ENCODE measurements around the gene GRID2.

GRCh38 chr4:92629302-92629701 lies 325.5 kb downstream of the GRID2 start:
- TF ChIP-seq POLR2A (IDR thresholded peaks at IDR 0.05; ENCODE audit: low read length) (no peak), GATA1 (IDR thresholded peaks at IDR 0.05; ENCODE audit: low read depth, low read length) (no peak)

Data from erythroblast (primary cell).